GM12878 (cell line): ENCODE results near the gene JAML.

Source experiments
- CTCF ChIP-seq, 3 experiments: IDR thresholded peaks in 2 of 3; conservative IDR thresholded peaks in 1 of 3; 2 replicates each; pipeline ENCODE4 v1.5.1; 2011; ENCODE audit warnings: low read depth in 3 of 3, low read length in 3 of 3, mild to moderate bottlenecking in 3 of 3, control low read depth in 2 of 3, moderate library complexity in 2 of 3, inconsistent platforms in 1 of 3, mixed read lengths in 1 of 3; ENCODE audit not compliant: control insufficient read depth in 2 of 3, insufficient read depth in 1 of 3; ENCODE audit errors: extremely low read depth in 1 of 3
- EP300 ChIP-seq, 2 experiments: fragments of 150-350 bp in 1 of 2; IDR thresholded peaks; 2 replicates each; pipeline ENCODE4 v1.6.1; 2011 to 2012; ENCODE audit warnings: low read depth in 2 of 2, low read length in 2 of 2, borderline replicate concordance in 1 of 2, improper control_type of control experiment in 1 of 2, inconsistent platforms in 1 of 2; ENCODE audit not compliant: control insufficient read depth in 1 of 2
- EZH2 ChIP-seq: IDR thresholded peaks from 2 replicates; pipeline ENCODE4 v1.6.1; 2012; ENCODE audit warnings: low read depth, mild to moderate bottlenecking, control low read depth, inconsistent platforms, low read length, borderline replicate concordance; ENCODE audit not compliant: control insufficient read depth
- HCFC1 ChIP-seq: fragments of 150-350 bp; IDR thresholded peaks from 2 replicates; pipeline ENCODE4 v1.6.1; 2014; ENCODE audit warnings: low read length
- JUND ChIP-seq: IDR thresholded peaks from 2 replicates; pipeline ENCODE4 v1.6.1; 2012; ENCODE audit warnings: low read depth, mild to moderate bottlenecking, low read length, improper control_type of control experiment, moderate library complexity
- MEF2B ChIP-seq: fragments of 450-650 bp; IDR thresholded peaks from 2 replicates; pipeline ENCODE4 v1.6.1; 2018; ENCODE audit warnings: mild to moderate bottlenecking, moderate library complexity; ENCODE audit not compliant: partially characterized antibody, poor library complexity, severe bottlenecking
- NR2C1 ChIP-seq: fragments of 450-650 bp; IDR thresholded peaks from 2 replicates; pipeline ENCODE4 v1.6.1; 2017; ENCODE audit warnings: antibody characterized with exemption, mild to moderate bottlenecking, moderate library complexity
- NRF1 ChIP-seq: conservative IDR thresholded peaks from 2 replicates; pipeline ENCODE4 v1.6.1; 2011; ENCODE audit warnings: mild to moderate bottlenecking, low read depth, low read length, improper control_type of control experiment
- POLR2A ChIP-seq: IDR thresholded peaks from 2 replicates; pipeline ENCODE4 v1.6.1; 2011; ENCODE audit warnings: low read depth, mild to moderate bottlenecking, low read length
- RAD21 ChIP-seq: IDR thresholded peaks from 2 replicates; pipeline ENCODE4 v1.6.1; 2011; ENCODE audit warnings: mild to moderate bottlenecking, low read depth, low read length, moderate library complexity; ENCODE audit not compliant: insufficient read depth
- RCOR1 ChIP-seq: conservative IDR thresholded peaks from 2 replicates; pipeline ENCODE4 v1.6.1; 2012; ENCODE audit warnings: low read depth, low read length, improper control_type of control experiment
- RFX5 ChIP-seq: IDR thresholded peaks from 2 replicates; pipeline ENCODE4 v1.6.1; 2011; ENCODE audit warnings: low read depth, low read length, improper control_type of control experiment
- SMAD5 ChIP-seq: IDR thresholded peaks from 2 replicates; pipeline ENCODE4 v1.6.1; 2016; ENCODE audit warnings: antibody characterized with exemption, low read depth
- YY1 ChIP-seq: IDR thresholded peaks from 2 replicates; pipeline ENCODE4 v1.6.1; 2011; ENCODE audit warnings: low read depth, mild to moderate bottlenecking, low read length

- peak; percentile 82 to 90 (median 86) for TF ChIP-seq CTCF (IDR thresholded peaks at IDR 0.05 in 2 of 3, conservative IDR thresholded peaks at IDR 0.05 in 1 of 3; ENCODE audit: control insufficient read depth in 2 of 3, extremely low read depth in 1 of 3, insufficient read depth in 1 of 3, low read depth in 3 of 3, low read length in 3 of 3)
- TF ChIP-seq YY1: peak; percentile 38; the same call in 1 of the 2 replicates
- TF ChIP-seq NRF1: no peak
- no peak for TF ChIP-seq NR2C1
- peak; percentile 58 for TF ChIP-seq MEF2B
- TF ChIP-seq EZH2: no peak
- TF ChIP-seq POLR2A: no peak
- TF ChIP-seq RFX5: no peak
- TF ChIP-seq SMAD5: no peak
- TF ChIP-seq JUND: no peak
- no peak for TF ChIP-seq EP300 (IDR thresholded peaks at IDR 0.05; ENCODE audit: borderline replicate concordance in 1 of 2, control insufficient read depth in 1 of 2, low read depth in 2 of 2, low read length in 2 of 2)
- no peak for TF ChIP-seq HCFC1
- TF ChIP-seq RCOR1: no peak
- peak; percentile 83 for TF ChIP-seq RAD21
These were observed 79.3 kb downstream of the JAML start for GRCh38 chr11:118145285-118146227.
